HuH-7.5 (cell line): ENCODE results near the gene ZNRF4.
A peak's percentile ranks its signal among the peaks of the same experiment; 100 is the strongest.
"Not testable (repeated sequence)": the region's sequence is repeated elsewhere in the genome, so short reads cannot be mapped to it uniquely, and the experiment has no call there.

ENCODE experiments used
- DNase-seq: peaks from one replicate; pipeline ENCODE4 v3.0.0; 2011; ENCODE audit warnings: low spot score

Gene ZNRF4

DNA sequence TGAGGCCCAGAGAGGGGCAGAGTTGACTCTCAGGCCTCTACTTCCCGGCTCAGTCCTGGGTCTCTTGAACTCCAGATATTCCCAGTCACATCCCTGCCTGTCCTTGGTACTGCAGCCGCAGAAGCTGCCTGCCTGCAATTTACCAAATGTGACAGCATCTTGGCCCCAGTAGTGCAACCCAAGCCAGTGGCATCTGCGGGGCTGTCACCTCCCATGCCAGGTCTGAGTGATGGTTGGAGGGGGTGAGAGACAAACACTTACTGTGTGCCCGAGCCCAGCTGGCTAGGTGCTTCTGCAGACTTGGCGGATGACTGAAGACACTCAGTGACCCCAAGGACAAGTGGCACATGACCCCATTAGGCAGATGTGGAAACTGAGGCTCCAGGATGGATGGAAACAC is 18.4 kb downstream of the ZNRF4 start:
- no peak for DNase-seq

DNA sequence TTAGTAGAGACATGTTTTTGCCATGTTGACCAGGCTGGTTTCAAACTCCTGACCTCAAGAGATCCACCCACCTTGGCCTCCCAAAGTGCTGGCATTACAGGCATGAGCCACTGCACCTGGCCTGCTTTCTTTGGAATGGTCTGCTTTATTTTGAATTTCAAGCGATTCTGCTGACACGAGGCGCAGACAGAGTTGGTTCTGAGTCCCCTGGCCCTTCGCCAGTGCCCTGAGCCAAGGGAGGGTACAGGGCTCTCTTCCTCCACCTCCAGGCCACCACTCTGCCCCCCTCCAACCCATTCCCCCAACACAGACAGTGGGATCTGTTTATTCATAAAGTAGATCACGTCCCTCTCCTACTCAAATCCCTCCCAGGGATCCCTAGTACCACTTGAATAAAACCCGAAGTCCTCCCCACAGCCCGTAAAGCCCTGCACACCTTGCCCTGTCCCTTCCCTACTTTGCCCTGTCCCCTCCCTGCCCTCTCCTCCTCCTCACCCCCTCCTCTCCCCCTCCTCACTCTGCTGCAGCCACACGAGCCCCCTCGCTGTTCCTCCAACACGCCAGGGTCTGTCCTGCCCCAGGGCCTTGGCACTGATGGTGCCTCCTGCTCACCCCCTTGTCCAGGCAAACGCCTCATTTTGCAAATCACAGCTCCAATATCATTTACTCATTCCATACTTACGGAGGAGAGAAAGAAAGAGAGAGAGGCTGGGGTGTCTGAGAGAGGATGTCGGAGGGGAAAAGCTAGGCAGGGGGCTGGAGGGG is 22.4 kb downstream of the ZNRF4 start:
- no peak for DNase-seq

DNA sequence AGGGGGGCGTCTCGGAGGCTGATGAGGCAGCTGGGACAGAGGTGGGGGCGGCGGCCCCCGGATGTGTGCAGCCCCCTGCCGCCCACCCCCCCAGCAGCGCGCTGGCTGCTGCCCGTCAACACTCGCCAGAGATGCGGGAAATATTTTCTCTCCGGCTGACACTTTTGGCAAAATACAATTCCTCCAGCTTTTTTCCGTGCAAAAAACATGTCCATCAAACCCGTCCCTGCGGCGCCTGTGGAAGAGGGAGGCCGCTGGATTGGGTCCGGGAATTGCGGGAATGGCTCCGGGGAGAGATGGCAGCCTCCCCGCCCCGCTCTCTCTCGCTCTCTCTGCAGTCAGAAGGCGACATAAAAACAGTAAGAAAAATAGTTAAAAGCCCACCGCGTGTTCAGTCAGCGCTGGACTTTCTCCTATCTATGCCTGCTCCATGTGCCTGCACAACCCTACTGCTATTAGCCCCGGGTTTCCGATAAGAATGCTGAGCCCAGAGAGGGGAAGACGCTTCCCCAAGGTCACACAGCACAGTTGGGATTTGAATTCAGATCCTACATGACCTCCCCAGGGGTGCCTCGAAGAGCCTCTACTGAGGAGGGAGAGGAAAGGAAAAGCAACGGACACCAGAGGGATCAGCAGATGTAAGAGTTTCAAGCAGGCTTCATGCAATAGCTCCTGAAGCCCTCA is 23.2 kb downstream of the ZNRF4 start:
- DNase-seq = no peak

DNA sequence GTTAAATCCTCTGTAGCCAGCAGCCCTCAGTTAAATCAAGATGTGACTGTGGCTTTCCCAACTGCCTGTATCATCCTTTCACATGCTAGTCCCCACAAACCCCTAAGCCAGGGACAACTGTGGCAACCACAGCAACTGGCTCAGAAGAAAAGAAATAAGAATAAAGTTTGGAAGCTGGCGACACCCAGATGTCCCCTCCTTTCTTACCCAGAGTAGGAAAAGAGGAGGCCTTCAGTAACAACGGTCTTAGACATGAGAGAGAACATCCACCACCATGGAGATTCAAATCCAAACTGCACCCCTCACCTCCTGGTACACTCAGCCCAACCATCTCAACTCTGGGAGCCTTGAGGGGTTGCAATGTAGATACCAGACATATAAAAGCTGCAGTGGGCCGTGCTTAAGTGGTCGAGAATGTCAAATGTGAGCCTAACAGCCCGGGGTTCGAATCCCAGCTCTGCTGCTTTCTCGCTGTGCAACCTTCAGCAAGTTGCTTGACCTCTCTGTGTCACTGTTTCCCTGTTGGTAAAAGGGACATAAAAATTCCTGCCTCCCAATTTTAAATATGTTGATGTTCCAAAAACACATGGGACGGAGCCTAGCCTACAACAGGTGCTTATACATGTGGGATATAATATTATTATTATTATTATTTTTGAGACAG is 23.8 kb downstream of the ZNRF4 start:
- no peak for DNase-seq

DNA sequence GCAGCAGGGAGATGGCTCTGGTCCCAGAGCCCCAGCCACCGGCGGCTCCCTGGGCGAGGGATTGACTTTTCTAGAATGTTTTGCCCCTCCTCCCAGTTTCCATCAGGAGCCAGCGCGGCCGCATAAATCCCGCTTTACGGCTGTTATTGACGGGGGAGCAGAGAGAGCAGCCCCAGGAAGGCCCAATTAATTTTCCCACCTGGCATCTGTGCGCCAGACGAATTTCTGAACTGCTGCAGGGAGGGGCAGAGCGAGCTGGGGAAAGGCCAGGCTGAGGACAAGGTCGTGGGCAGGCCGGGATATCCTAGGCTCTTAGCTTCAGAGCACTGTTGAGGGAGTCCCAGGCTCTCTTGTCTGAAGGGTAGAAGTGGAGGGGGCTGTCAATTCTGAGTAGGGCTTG is 24.7 kb downstream of the ZNRF4 start:
- DNase-seq = no peak

DNA sequence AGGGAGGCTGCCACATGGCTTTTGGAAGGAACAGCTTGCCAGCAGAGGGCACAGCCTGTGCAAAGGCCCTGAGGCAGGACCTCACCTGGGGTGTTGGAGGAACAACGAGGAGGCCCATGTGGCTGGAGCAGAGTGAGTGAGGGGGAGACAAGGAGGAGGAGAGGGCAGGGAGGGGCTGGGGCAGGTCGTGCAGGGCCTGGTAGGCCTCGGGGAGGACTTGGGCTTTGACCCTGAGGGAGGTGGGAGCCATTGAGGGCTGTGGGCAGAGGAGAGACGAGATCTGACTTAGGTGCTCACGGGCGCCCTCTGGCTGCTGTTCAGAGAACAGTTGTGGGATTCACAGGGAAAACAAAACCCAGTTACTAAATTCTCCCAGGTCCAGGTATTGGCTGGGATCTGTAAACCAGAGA is 25.2 kb downstream of the ZNRF4 start:
- DNase-seq = no peak

DNA sequence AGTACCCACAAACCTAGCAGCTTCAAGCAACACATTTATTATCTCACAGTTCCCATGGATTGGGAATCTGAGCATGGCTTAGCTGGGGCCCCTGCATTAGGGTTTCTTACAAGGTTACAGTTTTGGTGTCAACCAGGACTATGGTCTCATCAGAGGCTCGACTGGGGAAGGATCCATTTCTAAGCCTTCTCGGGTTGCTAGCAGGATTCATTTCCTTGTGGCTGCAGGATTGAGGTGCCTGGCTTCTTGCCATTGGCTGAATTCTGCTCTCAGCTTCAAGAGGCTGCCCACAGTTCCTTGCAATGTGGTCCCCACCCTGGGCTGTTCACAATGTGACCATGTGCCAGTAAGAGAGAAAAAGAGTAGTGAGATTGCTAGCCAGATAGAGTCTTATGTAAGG is 26.7 kb downstream of the ZNRF4 start:
- no peak for DNase-seq

DNA sequence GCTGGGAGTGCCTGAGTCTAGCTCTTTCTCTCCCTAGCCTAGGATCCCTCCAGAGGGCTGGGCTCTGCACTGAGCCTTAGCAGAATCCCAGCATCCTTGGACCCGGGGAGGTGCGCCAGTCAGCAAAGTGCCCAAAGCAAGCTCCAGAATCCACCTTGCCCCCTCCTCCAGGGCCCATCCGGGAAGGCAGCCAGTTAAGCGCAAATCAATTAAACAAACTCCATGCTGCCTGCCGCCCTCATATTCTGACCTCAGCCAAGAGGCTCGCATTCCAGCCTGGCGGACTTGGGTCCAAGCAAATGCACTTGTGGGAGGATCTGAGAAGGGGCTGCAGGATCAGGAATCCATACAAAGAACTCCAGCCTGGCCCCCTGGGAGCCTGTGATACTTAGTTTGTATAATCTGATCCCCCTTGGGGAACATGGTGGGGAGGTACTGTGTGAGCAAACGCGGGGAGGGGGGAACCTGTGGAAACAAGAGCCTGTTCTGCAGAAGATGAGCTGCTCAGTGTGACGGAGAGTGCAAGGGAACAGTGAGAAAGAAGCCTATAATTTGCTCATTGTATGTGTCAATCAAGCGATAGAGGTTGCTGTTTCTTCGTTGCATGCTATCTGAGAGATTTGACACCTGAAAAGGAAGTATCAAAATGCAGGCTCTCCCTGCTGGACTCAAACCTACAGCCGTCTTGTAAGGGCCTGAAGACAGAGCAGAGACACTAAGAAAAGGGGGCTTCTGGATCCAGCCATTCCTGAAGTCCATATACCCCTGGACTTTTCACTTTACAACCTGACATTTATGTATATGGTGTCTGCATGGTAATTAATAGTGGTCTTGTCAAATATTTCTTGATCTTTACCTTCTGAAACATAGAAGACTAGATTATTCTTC is 29.4 kb downstream of the ZNRF4 start:
- peak; percentile 90 for DNase-seq

DNA sequence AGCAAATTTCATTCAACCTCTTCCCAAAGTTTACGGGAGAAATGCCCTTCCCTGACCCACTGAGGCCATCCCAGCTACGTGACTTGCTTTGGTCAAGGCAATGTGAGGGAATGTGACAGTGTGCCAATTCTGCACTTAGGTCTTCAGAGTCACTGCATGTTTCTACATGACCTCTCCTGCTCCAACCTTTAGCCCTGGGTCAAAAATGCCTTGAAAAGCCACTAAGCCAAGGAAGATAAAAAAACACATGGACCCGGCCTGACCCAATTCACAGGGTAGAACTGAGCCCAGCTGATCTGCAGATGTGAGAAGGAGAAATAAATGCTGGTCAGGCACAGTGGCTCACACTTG is 30.0 kb downstream of the ZNRF4 start:
- no peak for DNase-seq

DNA sequence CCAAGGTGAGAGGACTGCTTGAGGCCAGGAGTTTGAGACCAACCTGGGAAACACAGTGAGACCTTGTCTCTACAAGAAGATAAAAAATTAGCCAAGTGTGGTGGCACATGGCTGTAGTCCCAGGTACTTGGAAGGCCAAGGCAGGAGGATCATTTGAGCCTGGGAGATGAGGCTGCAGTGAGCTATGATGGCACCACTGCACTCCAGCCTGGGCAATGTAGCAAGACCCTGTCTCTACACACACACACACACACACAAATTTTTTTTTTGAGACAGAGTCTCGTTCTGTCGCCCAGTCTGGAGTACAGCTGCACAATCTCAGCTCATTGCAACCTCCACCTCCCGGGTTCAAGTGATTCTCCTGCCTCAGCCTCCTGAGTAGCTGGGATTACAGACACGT is 30.4 kb downstream of the ZNRF4 start:
- DNase-seq = not testable (repeated sequence)

DNA sequence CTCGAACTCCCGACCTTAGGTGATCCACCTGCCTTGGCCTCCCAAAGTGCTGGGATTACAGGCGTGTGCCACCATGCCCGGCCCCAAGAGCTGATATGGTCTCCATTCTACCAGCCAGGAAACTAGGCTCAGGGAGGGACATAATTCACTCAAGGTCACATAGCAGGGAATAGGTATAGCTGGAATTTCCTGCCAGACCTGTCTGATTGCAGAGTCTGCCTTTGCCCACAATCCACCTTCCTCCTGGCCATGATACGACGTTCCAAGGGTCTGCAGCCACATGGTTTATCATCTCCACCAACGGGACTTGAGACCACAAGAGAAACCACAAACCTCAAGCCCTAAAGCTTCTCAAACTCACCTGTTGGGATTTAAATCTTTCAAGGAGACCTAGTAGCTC is 32.0 kb downstream of the ZNRF4 start:
- no peak for DNase-seq

DNA sequence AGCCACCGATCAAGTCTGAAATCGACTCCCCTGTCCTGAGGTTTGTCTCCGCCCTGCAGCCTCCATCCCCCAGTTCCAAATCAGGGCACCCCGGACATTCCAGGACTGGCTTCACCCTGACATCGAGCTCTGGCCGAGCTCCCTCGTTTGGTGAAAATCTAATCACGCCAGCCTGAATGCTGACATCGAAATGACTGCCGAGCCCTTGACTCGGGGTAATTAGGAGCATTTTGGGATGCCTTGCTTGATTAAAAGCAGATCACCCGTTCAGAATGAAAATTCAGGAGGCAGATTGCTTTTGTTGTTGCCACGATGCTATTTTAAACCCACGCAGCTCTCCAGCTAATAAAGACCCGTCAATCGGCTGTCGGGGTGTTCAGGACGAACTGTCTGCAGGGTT is 34.3 kb downstream of the ZNRF4 start:
- DNase-seq = no peak

DNA sequence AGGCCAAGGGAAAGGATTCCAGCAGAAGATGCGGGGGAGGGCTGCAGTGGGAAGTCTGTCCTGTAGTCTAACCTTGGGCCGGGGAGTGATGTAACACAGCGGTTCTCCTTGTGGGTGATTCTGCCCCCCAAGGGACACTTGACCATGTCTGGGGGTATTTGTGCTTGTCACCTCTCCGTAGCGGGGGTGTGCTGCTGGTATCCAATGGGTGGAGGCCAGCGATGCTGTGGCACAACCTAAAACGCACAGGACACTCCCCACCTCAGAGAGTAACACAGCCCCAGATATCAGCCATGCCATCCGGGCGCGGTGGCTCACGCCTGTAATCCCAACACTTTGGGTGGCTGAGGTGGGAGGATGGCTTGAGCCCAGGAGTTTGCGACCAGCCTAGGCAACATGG is 36.3 kb downstream of the ZNRF4 start:
- DNase-seq = no peak

DNA sequence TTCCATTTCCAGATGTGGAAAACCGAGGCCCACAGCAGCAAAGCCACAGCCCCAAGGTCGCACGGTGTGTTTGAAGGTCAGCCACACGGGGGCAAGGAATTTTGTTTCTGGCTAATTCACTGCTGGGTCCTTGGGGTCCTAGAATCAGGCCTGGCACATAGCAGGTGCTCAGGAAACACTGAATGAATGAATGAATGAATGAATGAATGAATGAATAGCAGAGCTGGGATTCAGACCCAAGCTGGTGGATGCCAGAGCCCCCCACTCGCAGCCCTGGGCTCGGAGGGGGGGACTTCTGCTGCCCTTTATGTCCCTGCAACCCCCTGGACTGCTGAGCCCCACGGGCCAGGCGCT is 37.0 kb downstream of the ZNRF4 start:
- no peak for DNase-seq

DNA sequence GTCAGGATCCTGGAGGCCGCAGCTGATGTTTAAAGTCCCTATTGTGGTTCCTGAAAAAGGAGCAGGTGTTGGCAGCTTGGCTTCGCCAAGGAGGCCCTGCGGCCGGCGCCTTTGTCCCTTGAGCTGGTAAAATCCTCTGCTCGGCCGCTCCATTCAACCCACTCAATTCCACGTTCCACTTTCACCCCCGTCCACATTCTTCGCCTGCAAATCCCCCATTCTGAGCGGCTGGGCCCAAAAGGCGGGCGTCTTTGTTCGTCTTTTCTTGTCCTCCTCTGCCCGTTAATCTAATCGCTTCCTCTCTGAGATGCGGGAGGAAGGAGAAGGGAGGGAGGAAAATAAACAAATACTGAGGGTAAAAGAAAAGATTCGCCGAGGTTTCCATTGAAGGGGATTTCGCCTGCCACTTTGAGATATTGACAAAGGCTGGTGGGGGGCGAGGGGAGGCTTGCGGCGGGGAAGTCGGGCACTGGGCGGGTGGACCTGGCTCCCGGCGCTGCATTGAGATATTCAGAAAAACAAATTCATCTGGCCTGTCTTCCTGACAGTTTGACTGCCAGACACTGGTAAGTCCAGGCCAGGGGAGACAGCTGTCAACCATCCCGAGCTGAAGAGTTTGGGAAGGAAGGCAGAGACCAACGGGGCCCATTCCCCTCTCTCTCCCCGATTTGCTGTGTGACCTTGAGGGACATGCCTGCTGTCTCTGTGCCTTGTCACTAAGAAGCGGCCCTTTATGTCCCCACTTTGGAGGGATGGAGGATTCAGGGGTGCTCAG is 37.6 kb downstream of the ZNRF4 start:
- no peak for DNase-seq

DNA sequence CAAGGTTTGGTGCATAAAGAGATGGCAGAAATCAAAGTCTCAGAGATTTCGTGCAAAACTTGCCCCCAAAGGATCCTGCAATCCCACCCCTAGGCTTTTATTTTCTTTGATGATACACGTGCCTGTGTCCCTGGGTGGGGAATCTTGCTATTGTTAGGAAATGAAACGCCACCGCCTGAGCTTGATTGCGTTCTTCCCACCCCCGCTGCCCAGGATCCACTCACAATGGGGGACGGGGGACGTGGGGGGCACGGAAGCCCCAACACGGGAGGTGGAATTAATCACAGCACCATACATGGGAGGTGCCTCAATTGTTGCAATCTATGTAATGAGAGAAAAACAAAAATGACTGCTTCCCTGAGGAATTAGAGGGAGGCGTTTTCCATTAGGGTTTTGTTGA is 39.6 kb downstream of the ZNRF4 start:
- DNase-seq = no peak

DNA sequence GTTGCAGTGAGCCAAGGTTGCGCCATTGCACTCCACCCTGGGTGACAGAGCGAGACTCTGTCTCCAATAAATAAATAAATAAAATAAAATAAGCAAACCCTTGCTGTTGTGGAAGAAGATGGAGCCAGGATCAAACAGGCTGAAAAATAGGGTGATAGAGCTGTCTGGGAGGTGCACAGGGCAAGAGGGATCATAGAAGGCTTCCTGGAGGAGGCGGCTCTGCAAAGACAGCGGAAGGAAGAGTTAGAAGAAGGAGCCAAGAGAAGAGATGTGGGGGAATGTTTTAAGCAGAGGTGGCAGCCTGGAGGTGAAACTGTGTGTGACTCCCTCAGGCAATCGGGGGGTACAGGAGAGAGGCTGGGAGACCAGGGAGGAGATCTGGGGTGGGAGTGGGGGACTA is 40.6 kb downstream of the ZNRF4 start:
- no peak for DNase-seq

DNA sequence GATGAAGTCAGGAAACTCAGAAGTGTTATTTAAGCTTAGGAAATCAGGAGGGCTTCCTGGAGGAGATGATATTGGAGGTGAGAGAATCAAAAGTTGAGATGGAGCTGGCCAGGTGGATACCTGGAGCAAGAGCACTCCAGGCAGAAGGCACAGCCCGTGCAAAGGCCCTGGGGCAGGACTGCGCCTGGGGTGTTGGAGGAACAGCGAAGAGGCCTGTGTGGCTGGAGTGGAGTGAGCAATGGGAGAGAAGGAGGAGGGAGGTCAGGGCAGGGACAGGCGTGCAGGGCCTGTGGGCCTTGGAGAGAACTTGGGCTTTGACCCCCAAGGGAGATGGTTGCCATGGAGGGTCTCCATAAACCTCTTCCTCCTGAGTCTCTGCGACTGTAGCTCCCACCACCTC is 42.1 kb downstream of the ZNRF4 start:
- no peak for DNase-seq

DNA sequence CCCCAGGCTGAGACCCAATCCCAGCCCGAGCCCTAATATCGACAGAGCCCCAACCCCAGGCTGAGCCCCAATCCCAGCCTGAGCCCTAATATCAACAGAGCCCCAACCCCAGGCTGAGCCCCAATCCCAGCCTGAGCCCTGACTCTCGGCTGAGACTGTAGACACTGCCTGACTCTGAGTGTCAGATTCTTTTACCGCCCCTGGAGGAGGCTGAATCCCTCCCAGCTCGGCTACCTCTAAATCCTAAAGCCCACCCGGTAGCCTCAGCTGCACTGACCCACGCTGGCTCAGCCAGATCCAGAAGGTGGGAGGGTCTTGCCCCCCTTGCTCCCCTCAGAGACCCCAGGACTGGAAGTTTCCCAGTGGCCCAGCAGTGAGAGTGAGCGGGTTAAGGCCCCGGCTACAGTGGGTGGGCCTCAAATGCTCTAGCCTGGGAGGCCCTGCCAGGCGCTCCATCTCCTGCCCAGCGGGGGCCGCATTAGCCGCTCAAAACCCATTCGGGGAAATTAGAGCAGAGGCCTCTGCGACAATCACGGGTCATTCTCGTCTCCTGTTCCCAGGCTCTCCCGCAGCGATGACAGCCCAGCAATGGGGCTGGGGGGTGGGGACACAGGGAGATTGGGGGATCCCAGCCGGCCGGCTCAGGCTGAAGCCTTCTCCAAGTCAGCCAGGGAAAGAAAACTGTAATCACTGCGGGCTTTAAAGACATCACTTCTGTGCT is 43.8 kb downstream of the ZNRF4 start:
- no peak for DNase-seq

DNA sequence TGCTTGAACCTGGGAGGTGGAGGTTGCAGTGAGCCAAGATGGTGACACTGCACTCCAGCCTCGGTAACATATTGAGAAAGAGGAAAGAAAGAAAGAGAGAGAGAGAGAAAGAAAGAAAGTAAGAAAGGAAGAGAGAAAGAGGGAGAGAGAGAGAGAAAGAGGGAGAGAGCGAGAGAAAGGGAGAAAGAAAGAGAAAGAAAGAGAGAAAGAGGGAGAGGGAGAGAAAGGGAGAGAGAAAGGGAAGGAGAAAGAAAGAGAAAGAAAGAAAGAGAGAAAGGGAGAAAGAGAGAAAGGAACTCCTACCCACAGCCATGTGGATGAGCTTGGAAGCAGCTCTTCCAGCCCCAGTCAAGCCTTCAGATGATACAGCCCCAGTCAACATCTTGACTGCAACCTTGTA is 46.7 kb downstream of the ZNRF4 start:
- DNase-seq = no peak

DNA sequence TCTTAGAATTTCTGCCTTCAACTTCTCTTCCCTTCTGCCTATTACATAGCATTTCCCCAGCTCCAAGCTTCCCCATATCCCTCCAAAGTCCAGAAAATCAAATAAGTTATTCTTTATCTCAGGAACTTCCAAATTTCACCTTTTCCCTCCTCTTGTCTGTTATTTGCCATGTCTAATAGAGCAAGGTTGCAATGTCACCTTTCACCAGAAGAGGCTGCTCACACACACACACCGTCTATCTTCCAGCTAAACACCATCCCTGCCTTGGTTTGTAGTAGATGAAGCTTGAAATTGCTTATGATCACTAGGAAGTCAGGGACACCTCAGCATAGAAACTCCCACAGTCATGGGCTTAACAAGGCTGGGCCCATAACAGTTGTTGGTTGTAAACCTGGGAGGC is 48.4 kb downstream of the ZNRF4 start:
- no peak for DNase-seq
